Embryonic facial prominence (tissue), 1 donor: Measurements from ENCODE around the gene PLSCR2.
"Not testable (repeated sequence)": the region's sequence is repeated elsewhere in the genome, so short reads cannot be mapped to it uniquely, and the experiment has no call there.

Experiments
- DNase-seq: peaks from one replicate; pipeline ENCODE4 v3.0.0-alpha.2; 2016; ENCODE audit errors: extremely low spot score

PLSCR2 gene, protein sequence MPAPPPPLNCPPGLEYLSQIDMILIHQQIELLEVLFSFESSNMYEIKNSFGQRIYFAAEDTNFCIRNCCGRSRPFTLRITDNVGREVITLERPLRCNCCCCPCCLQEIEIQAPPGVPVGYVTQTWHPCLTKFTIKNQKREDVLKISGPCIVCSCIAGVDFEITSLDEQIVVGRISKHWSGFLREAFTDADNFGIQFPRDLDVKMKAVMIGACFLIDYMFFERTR

GRCh38 chr3:146469150-146470017 lies at the start of gene PLSCR2:
PLSCR2 (minus strand) TSS chr3:146469561; CDS start chr3:146459904, 9,657 bp downstream.
- DNase-seq: no peak

DNA sequence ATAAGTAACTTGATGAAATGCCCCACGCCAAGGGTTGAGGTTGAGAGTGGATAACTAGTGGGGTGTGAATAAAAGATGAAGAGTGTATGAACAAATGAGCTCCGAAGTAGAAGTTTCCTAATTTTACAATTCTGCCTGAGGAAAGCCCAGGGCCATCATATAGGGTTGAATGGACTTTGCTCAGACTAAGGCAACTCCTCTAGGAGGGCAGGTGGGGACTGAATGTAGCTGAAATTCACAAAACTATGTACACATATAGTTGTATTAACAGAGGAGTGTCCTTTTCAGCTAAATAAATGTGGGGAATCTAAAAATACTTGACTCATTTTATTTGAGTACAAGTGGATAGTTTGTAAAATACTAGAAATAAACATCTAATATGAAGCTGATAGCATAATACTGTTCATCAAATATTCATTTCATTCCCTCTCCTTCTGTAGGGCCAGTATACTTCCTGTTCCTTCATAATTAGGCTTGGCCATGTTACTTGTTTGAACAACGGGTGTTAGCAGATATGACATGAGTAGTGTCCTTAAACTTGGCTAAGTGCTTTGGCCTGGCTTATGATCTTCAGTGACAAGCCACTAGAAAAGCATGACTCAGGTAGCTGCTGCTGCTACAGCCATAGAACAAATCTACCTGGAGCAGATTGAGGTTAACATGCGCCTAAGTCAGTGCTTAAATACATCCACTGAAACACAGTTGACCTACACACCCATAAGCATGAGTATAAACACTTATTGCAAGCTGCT lies 48.5 kb upstream of the PLSCR2 start:
- DNase-seq: no peak

DNA sequence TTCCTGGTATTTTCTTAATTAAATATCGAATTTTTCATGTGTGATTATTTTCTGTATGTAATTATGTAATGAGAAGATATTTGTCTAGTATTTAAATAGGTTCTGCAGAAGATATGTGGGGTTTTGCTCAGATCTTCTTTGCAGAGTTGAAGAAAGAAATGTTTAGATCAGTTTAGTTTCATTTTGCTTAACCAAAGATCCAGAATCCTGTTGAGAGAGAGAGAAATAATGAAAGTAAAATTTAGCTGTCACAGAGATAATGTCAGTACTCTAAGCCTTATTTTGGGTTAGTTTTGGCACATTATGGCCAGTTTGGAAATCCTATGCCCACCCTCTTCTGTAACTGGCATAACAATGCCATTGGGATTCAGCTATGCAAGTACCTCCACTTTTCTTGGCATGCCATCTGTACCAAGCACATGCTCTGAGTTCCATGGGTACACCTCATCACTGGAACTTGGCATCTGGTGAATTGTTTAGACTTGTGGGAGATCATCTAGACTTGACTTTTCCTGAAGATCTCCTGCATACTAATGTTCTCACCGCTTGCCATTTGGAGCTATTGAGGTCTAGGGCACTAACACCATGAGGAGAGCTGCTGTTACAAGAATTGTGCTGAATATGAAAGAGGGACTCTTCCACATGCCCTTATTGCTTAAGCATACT lies 44.2 kb upstream of the PLSCR2 start:
- no peak for DNase-seq

DNA sequence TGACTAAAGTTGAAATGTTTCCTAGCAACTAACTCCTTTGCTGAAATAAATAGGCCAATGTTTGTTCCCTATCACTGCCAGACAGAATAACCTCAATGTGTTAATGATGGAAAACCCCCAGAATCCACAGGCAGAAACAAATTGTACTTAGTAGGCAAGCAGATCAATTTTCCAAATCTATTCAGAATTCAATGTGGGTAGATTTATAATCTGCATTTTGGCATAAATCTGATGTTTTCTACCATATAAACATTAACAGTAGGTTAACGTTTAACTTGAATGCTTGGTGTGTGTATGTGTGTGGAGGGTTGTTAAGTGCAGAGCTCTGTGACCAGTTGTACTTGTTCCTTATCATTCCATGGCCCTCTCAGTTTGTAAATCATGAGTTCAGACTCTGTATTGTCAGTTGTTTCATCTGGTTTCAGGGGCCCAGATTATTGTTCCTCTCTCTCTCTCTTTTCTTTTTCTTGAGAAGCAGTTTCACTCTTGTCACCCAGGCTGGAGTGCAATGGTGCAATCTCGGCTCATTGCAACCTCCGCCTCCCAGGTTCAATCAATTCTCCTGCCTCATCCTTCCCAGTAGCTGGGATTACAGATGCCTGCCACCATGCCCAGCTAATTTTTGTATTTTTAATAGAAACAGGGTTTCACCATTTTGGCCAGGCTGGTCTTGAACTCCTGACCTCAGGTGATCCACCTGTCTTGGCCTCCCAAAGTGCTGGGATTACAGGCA lies 42.2 kb upstream of the PLSCR2 start:
- no peak for DNase-seq

GRCh38 chr3:146507331-146508120 lies 38.2 kb upstream of the PLSCR2 start:
- no peak for DNase-seq

DNA sequence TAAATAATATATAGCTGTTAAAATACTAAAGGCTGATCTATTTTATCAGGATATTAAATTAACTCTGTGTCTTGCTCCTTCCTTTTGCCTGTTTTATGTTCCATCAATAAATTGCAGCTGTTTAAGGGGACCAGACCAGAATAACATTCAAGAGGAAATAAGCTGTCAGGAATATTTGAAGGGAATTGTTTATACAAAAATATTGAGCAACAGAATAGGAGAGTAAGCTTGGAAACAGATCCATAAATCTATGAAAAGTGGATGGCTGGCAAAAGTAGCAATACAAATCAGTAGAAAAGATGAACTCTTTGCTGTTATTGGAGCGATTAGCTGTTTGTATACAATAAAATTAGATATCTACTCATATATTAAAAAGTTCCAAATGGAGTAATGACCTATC lies 36.2 kb upstream of the PLSCR2 start:
- no peak for DNase-seq

DNA sequence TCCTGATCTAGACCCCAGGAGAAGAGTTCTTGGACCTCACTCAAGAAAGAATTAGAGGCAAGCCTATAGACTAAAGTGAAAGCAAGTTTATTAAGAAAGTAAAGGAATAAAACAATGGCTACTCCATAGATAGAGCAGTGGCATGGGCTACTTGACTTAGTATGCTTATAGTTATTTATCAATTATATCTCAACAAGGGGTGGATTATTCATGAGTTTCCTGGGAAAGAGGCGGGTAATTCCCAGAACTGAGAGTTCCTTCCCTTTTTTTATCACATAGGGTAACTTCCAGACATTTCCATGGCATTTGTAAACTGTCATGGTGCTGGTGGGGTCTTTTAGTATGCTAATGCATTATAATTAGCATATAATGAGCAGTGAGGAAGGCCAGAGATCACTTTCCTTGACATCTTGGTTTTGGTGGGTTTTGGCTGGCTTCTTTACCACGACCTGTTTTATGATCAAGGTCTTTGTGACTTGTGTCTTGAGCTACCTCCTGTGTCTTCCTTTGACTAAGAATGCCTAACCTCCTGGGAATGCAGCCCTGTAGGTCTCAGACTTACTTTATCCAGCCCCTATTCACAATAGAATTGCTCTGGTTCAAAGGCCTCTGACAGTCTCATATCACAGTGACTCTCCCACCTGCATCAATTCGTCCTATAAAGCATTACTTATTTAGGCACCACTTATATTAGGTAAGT lies 35.3 kb upstream of the PLSCR2 start:
- DNase-seq: no peak

DNA sequence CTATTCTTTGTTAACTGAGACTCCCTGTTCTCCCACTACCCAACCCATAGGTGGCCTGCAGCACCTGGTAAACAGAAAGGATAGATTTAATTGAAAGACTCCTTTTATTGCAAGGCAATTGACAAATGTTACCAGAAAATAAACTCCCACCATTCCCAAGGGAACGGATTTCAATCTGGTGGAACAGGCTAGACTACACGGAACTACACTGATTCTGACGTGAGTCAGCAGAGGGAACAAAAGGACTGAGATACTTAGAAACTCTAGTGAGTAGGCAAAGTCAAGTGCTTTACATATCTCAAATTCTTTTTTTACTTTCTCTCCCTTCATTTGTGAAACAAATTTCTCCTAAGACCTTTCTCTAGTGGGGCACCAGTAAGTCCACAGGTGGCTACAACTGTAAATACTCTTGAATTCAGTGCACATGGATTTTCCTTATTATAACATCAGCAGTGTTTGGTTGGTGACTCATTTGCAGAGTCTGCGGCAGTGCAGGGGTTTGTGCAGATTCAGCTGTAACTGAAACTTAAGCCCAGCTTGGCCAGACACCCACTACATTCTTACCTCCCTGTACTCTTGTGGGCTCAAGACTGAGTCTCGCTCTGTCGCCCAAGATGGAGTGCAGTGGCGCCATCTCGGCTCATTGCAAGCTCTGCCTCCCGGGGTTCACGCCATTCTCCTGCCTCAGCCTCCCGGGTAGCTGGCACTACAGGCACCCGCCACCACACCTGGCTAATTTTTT lies 34.3 kb upstream of the PLSCR2 start:
- no peak for DNase-seq

GRCh38 chr3:146502887-146503460 lies 33.6 kb upstream of the PLSCR2 start:
- no peak for DNase-seq

DNA sequence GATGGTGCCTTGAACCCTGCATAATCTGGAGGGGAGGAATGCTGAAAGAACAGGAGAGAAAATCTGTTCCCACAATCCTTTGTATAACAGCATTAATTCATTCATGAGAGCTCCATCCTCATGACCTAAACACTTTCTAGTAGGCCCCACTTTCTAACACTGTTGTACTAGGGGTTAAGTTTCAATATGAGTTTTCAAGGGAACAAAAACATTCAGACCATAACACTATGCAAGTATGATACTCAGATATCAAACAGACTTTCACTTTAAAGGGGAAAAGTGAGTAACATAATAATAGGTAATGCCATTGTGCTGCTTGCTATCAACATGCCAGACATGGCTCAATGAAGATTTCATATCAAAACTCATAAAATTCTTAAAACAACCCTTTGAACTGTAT lies 32.4 kb upstream of the PLSCR2 start:
- DNase-seq: no peak

- DNase-seq: no peak
Observed at GRCh38 chr3:146499701-146500100, 30.3 kb upstream of the PLSCR2 start.

DNA sequence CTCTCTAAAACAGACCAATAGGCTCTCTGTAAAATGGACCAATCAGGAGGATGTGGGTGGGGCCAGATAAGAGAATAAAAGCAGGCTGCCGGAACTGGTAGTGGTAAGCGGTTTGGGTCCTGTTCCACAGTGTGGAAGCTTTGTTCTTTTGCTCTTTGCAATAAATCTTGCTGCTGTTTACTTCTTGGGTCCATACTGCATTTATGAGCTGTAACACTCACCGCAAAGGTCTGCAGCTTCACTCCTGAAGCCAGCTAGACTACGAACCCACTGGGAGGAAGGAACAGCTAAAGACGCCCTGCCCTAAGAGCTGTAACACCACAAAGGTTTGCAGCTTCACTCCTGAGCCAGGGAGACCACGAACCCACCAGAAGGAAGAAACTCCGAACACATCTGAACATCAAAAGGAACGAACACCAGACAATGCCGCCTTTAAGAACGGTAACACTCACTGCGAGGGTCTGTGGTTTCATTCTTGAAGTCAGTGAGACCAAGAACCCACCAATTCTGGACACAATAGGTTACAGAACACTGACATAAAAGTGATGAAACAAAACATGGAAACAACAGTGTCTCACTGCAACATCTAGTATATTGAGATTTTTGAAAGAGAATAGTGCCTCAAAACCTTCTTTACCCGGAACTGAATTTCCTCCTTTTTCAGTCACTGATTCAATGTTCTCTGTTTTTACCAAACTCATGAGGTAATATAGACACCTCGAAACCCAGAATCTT lies 28.8 kb upstream of the PLSCR2 start:
- no peak for DNase-seq

GRCh38 chr3:146497145-146497843 lies 27.9 kb upstream of the PLSCR2 start:
- not testable (repeated sequence) for DNase-seq

GRCh38 chr3:146496726-146497125 lies 27.4 kb upstream of the PLSCR2 start:
- DNase-seq: no peak

DNA sequence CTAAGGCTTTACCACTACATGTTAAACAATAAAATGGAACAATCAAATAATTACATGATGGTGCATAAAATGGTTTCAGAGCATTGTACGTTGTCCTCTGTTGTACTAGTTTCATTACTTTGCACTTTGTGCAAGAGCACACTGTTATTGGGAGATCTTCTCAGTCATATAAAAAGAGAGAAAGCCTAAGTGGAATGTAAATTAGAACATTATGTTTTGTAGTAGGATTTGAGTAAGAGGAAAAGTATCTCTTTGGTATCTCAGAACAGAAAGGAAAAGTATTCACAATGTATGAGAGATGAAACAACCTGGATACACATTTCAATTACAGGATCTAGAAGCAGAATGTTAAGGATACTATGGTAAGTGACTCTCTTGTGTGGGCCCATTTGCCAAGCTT lies 26.9 kb upstream of the PLSCR2 start:
- no peak for DNase-seq

- DNase-seq: no peak
Observed at GRCh38 chr3:146493761-146494160, 24.4 kb upstream of the PLSCR2 start.

DNA sequence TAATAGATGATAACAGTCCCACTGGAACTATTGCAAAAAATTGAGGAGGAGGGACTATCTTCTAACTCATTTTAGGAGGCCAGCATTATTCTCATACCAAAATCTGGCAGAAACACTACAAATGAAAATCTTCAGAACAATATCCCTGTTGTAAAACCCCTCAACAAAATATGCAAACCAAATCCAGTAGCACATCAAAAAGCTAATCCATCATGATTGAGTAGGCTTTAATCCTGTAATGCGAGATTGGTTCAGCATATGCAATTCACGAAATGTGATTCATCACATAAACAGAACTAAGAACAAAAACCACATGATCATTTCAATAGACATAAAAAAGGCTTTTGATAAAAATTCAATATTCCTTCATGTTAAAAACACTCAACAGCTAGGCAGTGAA lies 23.9 kb upstream of the PLSCR2 start:
- DNase-seq: no peak
